HEK293 (cell line): ENCODE measurements around the gene PRDM7.

Source experiments
- CTCF ChIA-PET: fragments of 350-600 bp; formaldehyde crosslinking; extraction: SDS; loops from one replicate; lab custom pipeline; 2021; ENCODE audit warnings: antibody characterized with exemption; lab: Yijun Ruan, JAX
- POLR2A ChIA-PET: fragments of 300-600 bp; formaldehyde crosslinking; extraction: SDS; loops from one replicate; lab custom pipeline; 2020; ENCODE audit warnings: antibody characterized with exemption, inconsistent platforms; lab: Yijun Ruan, JAX
- H3K27ac ChIP-seq: fragments of 200-500 bp; sonication (Bioruptor generic); 2 replicates; pipeline ENCODE4 v1.5.1; 2014; ENCODE audit warnings: low read depth, low read length, control low read depth, inconsistent platforms; ENCODE audit errors: extremely low read depth
- H3K36me3 ChIP-seq, 2 experiments: fragments of 200-500 bp in 1 of 2; sonication (Bioruptor generic) in 1 of 2; 1 replicate in 1 of 2; 2 replicates in 1 of 2; pipeline ENCODE4 v1.5.1; 2014 to 2017; ENCODE audit warnings: inconsistent platforms in 2 of 2, low read length in 2 of 2; ENCODE audit not compliant: control insufficient read depth in 2 of 2, insufficient read depth in 1 of 2
- H3K4me1 ChIP-seq: fragments of 200-500 bp; sonication (Bioruptor generic); 2 replicates; pipeline ENCODE4 v1.5.1; 2014; ENCODE audit warnings: mild to moderate bottlenecking, low read length, inconsistent platforms; ENCODE audit not compliant: control insufficient read depth, insufficient read depth
- H3K4me3 ChIP-seq: 2 replicates; pipeline ENCODE4 v1.5.1; 2011; ENCODE audit warnings: low read depth, mild to moderate bottlenecking, control low read depth, low read length, moderate library complexity
- H3K9me3 ChIP-seq: fragments of 200-500 bp; sonication (Bioruptor generic); 2 replicates; pipeline ENCODE4 v1.5.1; 2014; ENCODE audit warnings: low read depth, low read length, inconsistent platforms; ENCODE audit not compliant: control insufficient read depth, insufficient read depth
- EGR2 ChIP-seq: fragments of 450-650 bp; formaldehyde crosslinking; IDR thresholded peaks from 2 replicates; pipeline ENCODE4 v1.5.1; 2016; ENCODE audit warnings: low read depth, missing biosample characterization, missing genetic modification characterization
- GLIS1 ChIP-seq: fragments of 450-650 bp; formaldehyde crosslinking; IDR thresholded peaks from 2 replicates; pipeline ENCODE4 v1.5.1; 2016; ENCODE audit warnings: missing biosample characterization, missing genetic modification characterization
- KLF1 ChIP-seq: fragments of 450-650 bp; formaldehyde crosslinking; IDR thresholded peaks from 2 replicates; pipeline ENCODE4 v1.5.1; 2016; ENCODE audit warnings: missing biosample characterization, missing genetic modification characterization
- KLF9 ChIP-seq: fragments of 450-650 bp; formaldehyde crosslinking; IDR thresholded peaks from 2 replicates; pipeline ENCODE4 v1.5.1; 2016; ENCODE audit warnings: missing biosample characterization, missing genetic modification characterization, low read depth
- MZF1 ChIP-seq: fragments of 450-650 bp; formaldehyde crosslinking; IDR thresholded peaks from 2 replicates; pipeline ENCODE4 v1.5.1; 2017; ENCODE audit warnings: missing biosample characterization, missing genetic modification characterization, borderline replicate concordance
- PRDM1 ChIP-seq: fragments of 450-650 bp; formaldehyde crosslinking; IDR thresholded peaks from 2 replicates; pipeline ENCODE4; 2016; ENCODE audit warnings: missing biosample characterization, missing genetic modification characterization
- SETDB1 ChIP-seq: IDR thresholded peaks from one replicate; pipeline ENCODE4 v1.6.1; 2017; ENCODE audit warnings: mild to moderate bottlenecking, low read length, moderate library complexity, mixed read lengths; ENCODE audit not compliant: insufficient read length
- ZFHX2 ChIP-seq: fragments of 450-650 bp; formaldehyde crosslinking; conservative IDR thresholded peaks from 2 replicates; pipeline ENCODE4 v1.5.1; 2016; ENCODE audit warnings: missing biosample characterization, missing genetic modification characterization
- ZNF157 ChIP-seq: fragments of 450-650 bp; formaldehyde crosslinking; IDR thresholded peaks from 2 replicates; pipeline ENCODE4 v1.5.1; 2016; ENCODE audit warnings: missing biosample characterization, missing genetic modification characterization
- ZNF16 ChIP-seq: fragments of 450-650 bp; formaldehyde crosslinking; IDR thresholded peaks from 2 replicates; pipeline ENCODE4 v1.5.1; 2016; ENCODE audit warnings: low read depth, missing biosample characterization, missing genetic modification characterization
- ZNF292 ChIP-seq: fragments of 450-650 bp; formaldehyde crosslinking; IDR thresholded peaks from 2 replicates; pipeline ENCODE4 v1.5.1; 2016; ENCODE audit warnings: low read depth, missing biosample characterization, missing genetic modification characterization, borderline replicate concordance
- ZNF302 ChIP-seq: fragments of 450-650 bp; formaldehyde crosslinking; IDR thresholded peaks from 2 replicates; pipeline ENCODE4 v1.5.1; 2016; ENCODE audit warnings: missing biosample characterization, missing genetic modification characterization, low read depth
- ZNF341 ChIP-seq: fragments of 450-650 bp; formaldehyde crosslinking; IDR thresholded peaks from 2 replicates; pipeline ENCODE4; 2016; ENCODE audit warnings: low read depth, missing biosample characterization, missing genetic modification characterization
- ZNF423 ChIP-seq: fragments of 450-650 bp; formaldehyde crosslinking; IDR thresholded peaks from 2 replicates; pipeline ENCODE4 v1.5.1; 2016; ENCODE audit warnings: missing biosample characterization, missing genetic modification characterization
- ZNF623 ChIP-seq: fragments of 450-650 bp; formaldehyde crosslinking; IDR thresholded peaks from 2 replicates; pipeline ENCODE4 v1.5.1; 2016; ENCODE audit warnings: missing biosample characterization, missing genetic modification characterization
- ZNF777 ChIP-seq: fragments of 450-650 bp; formaldehyde crosslinking; IDR thresholded peaks from 2 replicates; pipeline ENCODE4 v1.5.1; 2017; ENCODE audit warnings: missing biosample characterization, missing genetic modification characterization, borderline replicate concordance
- ZNF791 ChIP-seq: fragments of 450-650 bp; formaldehyde crosslinking; IDR thresholded peaks from 2 replicates; pipeline ENCODE4 v1.5.1; 2016; ENCODE audit warnings: missing biosample characterization, missing genetic modification characterization
- TF ChIP-seq, protein P1 (sequence below): fragments of 450-650 bp; formaldehyde crosslinking; IDR thresholded peaks from 2 replicates; pipeline ENCODE4 v1.5.1; 2016; ENCODE audit warnings: missing biosample characterization, missing genetic modification characterization
- TF ChIP-seq, protein P2 (sequence below): fragments of 450-650 bp; formaldehyde crosslinking; IDR thresholded peaks from 2 replicates; pipeline ENCODE4 v1.5.1; 2017; ENCODE audit warnings: missing biosample characterization, missing genetic modification characterization
- TF ChIP-seq, protein P3 (sequence below): sonication (generic); formaldehyde crosslinking; IDR thresholded peaks from 2 replicates; pipeline ENCODE4 v1.8.1; 2022; ENCODE audit warnings: mild to moderate bottlenecking, moderate library complexity, missing genetic modification reagents
- TF ChIP-seq, protein P4 (sequence below): fragments of 450-650 bp; formaldehyde crosslinking; IDR thresholded peaks from 2 replicates; pipeline ENCODE4 v1.5.1; 2016; ENCODE audit warnings: missing biosample characterization, missing genetic modification characterization

Gene PRDM7

DNA sequence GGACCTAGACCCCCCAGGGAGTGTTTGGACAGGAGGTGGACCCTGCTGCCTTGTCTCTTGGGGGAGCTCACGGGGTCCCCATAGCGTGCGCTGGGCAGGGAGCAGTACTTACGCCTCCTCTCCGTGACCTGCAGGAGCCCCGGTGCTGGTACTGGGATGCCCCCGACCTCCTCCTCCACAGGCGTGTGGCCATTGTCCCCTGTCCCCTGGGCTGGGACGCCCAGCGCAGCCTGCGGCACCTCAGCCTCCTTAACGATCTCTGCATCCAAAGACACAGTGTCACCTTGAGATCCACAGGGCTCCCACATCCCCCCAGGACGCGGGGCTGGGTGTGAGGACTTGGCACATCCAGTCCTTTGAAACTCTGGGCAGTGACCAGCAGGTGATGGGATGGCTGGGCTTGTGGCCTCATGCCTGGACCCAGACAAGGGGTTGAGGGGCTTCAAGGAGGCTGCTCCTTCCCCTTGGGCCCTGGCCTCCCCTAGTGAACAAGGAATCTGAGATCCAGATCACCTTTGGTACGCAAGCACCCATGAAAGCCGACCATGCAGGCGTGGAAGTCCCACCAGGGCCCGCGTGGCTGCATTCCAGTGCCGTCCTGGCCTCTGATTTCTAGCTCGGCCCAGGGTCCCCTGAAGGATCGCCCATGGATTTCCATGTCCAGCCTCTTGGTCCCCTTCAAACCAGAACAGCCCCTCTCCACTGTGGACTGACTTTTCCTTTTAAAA, 67.8 kb downstream of the PRDM7 start:
- no peaks in the 10 kb centered on the region for H3K4me1 ChIP-seq
- H3K9me3 ChIP-seq = no peaks in the 10 kb centered on the region
- ChIA-PET CTCF (interaction anchor here (1.2 kb wide), 1 partner anchor 11 kb away, joined by 4 read pairs; no protein-coding TSS in a partner anchor), POLR2A (no interaction called here)
- TF ChIP-seq ZNF302 (tag by site-specific recombination) (no peak), ZNF292 (tag by site-specific recombination) (no peak), ZFHX2 (tag by site-specific recombination) (no peak), PRDM1 (tag by site-specific recombination) (no peak), ZNF157 (tag by site-specific recombination) (no peak), ZNF341 (tag by site-specific recombination) (no peak), KLF1 (tag by site-specific recombination) (no peak), ZNF777 (tag by site-specific recombination) (no peak), KLF9 (no peak), ZNF623 (no peak), ZNF16 (tag by site-specific recombination) (no peak), MZF1 (tag by site-specific recombination) (no peak), SETDB1 (no peak), ZNF791 (no peak), ZNF423 (no peak)
- TF ChIP-seq, protein P1, sequence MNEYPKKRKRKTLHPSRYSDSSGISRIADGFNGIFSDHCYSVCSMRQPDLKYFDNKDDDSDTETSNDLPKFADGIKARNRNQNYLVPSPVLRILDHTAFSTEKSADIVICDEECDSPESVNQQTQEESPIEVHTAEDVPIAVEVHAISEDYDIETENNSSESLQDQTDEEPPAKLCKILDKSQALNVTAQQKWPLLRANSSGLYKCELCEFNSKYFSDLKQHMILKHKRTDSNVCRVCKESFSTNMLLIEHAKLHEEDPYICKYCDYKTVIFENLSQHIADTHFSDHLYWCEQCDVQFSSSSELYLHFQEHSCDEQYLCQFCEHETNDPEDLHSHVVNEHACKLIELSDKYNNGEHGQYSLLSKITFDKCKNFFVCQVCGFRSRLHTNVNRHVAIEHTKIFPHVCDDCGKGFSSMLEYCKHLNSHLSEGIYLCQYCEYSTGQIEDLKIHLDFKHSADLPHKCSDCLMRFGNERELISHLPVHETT (tag by site-specific recombination) = no peak
- TF ChIP-seq, protein P2, sequence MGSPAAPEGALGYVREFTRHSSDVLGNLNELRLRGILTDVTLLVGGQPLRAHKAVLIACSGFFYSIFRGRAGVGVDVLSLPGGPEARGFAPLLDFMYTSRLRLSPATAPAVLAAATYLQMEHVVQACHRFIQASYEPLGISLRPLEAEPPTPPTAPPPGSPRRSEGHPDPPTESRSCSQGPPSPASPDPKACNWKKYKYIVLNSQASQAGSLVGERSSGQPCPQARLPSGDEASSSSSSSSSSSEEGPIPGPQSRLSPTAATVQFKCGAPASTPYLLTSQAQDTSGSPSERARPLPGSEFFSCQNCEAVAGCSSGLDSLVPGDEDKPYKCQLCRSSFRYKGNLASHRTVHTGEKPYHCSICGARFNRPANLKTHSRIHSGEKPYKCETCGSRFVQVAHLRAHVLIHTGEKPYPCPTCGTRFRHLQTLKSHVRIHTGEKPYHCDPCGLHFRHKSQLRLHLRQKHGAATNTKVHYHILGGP (tag by site-specific recombination) = no peak
- TF ChIP-seq, protein P3, sequence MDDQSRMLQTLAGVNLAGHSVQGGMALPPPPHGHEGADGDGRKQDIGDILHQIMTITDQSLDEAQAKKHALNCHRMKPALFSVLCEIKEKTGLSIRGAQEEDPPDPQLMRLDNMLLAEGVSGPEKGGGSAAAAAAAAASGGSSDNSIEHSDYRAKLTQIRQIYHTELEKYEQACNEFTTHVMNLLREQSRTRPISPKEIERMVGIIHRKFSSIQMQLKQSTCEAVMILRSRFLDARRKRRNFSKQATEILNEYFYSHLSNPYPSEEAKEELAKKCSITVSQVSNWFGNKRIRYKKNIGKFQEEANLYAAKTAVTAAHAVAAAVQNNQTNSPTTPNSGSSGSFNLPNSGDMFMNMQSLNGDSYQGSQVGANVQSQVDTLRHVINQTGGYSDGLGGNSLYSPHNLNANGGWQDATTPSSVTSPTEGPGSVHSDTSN = no peak
- no peak overlapping the region for H3K4me3 ChIP-seq
- no peak overlapping the region for H3K27ac ChIP-seq
- H3K36me3 ChIP-seq = peaks cover 0 to 10% of the 10 kb centered on the region in 2 experiments; a peak in 2 of 3 replicates

DNA sequence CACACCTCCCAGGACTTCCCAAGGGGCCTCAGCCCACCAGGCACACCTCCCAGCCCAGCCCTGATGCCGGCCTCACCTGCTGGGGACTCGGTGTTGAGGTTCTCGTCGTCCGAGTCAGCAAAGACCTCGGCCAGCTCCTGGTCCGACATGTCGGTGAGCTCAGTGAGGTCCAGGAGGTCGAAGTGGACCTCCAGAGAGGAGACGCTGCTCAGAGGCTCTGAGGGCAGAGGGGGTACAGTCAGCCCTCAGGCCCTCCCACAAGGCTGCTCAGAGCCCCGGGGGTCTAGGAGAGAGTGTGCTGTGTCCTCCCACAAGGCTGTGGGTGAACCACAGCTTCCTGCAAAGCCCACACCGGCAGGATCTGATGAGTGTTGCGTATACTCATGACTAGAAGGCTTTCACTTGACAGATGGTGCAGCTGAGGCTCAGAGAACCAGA, 68.4 kb downstream of the PRDM7 start:
- Histone ChIP-seq H3K27ac (no peak overlapping the region), H3K4me1 (no peaks in the 10 kb centered on the region), H3K36me3 (peaks cover 0 to 10% of the 10 kb centered on the region in 2 experiments; a peak in 2 of 3 replicates), H3K4me3 (no peak overlapping the region), H3K9me3 (no peaks in the 10 kb centered on the region)
- ChIA-PET CTCF (interaction anchor here (1.2 kb wide), 1 partner anchor 12 kb away, joined by 4 read pairs; no protein-coding TSS in a partner anchor), POLR2A (no interaction called here)
- TF ChIP-seq, protein P4, sequence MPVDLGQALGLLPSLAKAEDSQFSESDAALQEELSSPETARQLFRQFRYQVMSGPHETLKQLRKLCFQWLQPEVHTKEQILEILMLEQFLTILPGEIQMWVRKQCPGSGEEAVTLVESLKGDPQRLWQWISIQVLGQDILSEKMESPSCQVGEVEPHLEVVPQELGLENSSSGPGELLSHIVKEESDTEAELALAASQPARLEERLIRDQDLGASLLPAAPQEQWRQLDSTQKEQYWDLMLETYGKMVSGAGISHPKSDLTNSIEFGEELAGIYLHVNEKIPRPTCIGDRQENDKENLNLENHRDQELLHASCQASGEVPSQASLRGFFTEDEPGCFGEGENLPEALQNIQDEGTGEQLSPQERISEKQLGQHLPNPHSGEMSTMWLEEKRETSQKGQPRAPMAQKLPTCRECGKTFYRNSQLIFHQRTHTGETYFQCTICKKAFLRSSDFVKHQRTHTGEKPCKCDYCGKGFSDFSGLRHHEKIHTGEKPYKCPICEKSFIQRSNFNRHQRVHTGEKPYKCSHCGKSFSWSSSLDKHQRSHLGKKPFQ (tag by site-specific recombination) = no peak
- peak; percentile 57 for TF ChIP-seq ZFHX2 (tag by site-specific recombination)
- TF ChIP-seq EGR2 (tag by site-specific recombination) = peak; percentile 56; the same call in 1 of the 2 replicates
- TF ChIP-seq GLIS1 (tag by site-specific recombination) = peak; percentile 92
